HL-60/S4 treated with phorbol 12-myristate 13-acetate at 8.2 ng/mL for 4 days and 3 days (cell line): ENCODE results near the gene RNF152.

Experiments
- in situ Hi-C: fragments of 300-500 bp; cut with MboI; formaldehyde crosslinking; loops from 2 replicates; pipeline ENCODE4 v1.15.0; 2022; ENCODE audit warnings: low sequenced_read_pairs

The RNF152 gene

GRCh38 chr18:61894751-61895524, 2.1 kb upstream of the RNF152 start:
- in situ Hi-C loops, result no loop called here

GRCh38 chr18:61893971-61894750, 1.4 kb upstream of the RNF152 start:
- in situ Hi-C loops, result no loop called here

- in situ Hi-C loops, result no loop called here
Measured at GRCh38 chr18:61893309-61893970, 633 bp upstream of the RNF152 start.

- in situ Hi-C loops, result no loop called here
Measured at GRCh38 chr18:61891894-61892293, 913 bp downstream of the RNF152 start.

GRCh38 chr18:61891271-61891670, 1.5 kb downstream of the RNF152 start:
- in situ Hi-C loops, result no loop called here

GRCh38 chr18:61890344-61890743, 2.5 kb downstream of the RNF152 start:
- in situ Hi-C loops, result no loop called here

- in situ Hi-C loops, result no loop called here
Measured at GRCh38 chr18:61889541-61889940, 3.3 kb downstream of the RNF152 start.

GRCh38 chr18:61888622-61889021, 4.2 kb downstream of the RNF152 start:
- in situ Hi-C loops, result no loop called here

- in situ Hi-C loops, result no loop called here
Measured at GRCh38 chr18:61887838-61888237, 5.0 kb downstream of the RNF152 start.

GRCh38 chr18:61883547-61883946, 9.3 kb downstream of the RNF152 start:
- in situ Hi-C loops, result no loop called here

- in situ Hi-C loops, result no loop called here
Measured at GRCh38 chr18:61882296-61883004, 10.4 kb downstream of the RNF152 start.

GRCh38 chr18:61876899-61877298, 15.9 kb downstream of the RNF152 start:
- in situ Hi-C loops, result no loop called here

GRCh38 chr18:61870151-61870550, 22.7 kb downstream of the RNF152 start:
- in situ Hi-C loops, result no loop called here

- in situ Hi-C loops, result no loop called here
Measured at GRCh38 chr18:61869636-61870035, 23.2 kb downstream of the RNF152 start.

- in situ Hi-C loops, result no loop called here
Measured at GRCh38 chr18:61865466-61866175, 27.2 kb downstream of the RNF152 start.

GRCh38 chr18:61861372-61861771, 31.4 kb downstream of the RNF152 start:
- in situ Hi-C loops, result no loop called here

- in situ Hi-C loops, result no loop called here
Measured at GRCh38 chr18:61860302-61860701, 32.5 kb downstream of the RNF152 start.

- in situ Hi-C loops, result no loop called here
Measured at GRCh38 chr18:61859113-61859512, 33.7 kb downstream of the RNF152 start.

GRCh38 chr18:61856678-61857077, 36.1 kb downstream of the RNF152 start:
- in situ Hi-C loops, result no loop called here
